CD4-positive, alpha-beta T cell treated with Interleukin-12 subunit alpha and Interleukin-12 subunit beta, for 1 hour (primary cell): ENCODE data around the gene SYT6.
"Not testable (repeated sequence)": the region's sequence is repeated elsewhere in the genome, so short reads cannot be mapped to it uniquely, and the experiment has no call there.

Source experiments
- DNase-seq: peaks from one replicate; pipeline ENCODE4 v3.0.0-alpha.2; 2020

SYT6 gene

GRCh38 chr1:114063544-114063943, 90.1 kb downstream of the SYT6 start:
- DNase-seq, result no peak

DNA sequence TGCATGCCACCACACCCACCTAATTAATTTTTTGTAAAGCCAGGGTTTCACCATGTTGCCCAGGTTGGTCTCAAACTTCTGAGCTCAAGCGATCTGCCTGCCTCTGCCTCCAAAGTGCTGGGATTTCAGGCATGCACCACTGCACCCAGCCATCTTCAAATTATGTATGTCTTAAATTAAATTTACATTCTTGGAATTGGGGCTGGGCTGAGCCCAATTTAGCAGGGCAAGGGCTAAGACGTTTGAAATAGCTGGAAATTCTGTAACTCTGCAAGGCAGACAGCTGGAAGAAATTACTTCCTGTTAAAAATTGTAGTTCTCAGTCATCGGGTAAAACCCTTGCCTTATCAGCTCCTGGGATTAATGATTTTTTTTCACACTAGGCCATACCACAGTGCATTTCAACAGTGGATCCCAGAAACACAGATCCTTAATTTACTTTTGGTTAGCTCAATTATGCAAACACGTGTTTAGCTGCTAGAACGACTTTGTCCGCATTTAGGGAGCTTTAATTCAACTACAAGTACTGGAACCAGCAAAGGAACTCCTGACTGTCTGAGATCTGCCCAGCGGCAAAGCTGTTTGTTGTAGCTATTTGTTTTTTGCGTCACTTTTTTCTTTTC, 91.1 kb downstream of the SYT6 start:
- DNase-seq, result no peak

GRCh38 chr1:114061121-114061830, 92.4 kb downstream of the SYT6 start:
- no peak for DNase-seq

GRCh38 chr1:114058236-114058635, 95.4 kb downstream of the SYT6 start:
- DNase-seq, result not testable (repeated sequence)

- DNase-seq, result no peak
These were observed 99.5 kb downstream of the SYT6 start for GRCh38 chr1:114054148-114054547.

DNA sequence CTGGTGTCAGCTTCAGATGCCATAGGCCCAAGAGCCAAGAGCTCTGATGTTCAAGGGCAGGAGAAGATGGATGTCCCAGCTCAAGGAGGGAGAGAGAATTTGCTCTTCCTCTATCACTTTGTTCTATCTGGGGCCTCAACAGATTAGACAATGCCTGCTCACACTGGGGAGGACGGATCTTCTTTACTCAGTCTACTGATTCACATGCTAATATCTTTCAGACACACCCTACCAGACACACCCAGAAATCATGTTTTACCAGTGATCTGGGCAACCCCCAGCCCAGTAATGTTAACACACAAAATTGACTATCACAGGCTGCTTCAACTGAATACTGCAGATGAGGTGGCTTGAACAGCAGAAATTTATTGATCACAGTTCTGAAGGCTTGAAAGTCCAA, 105.4 kb downstream of the SYT6 start:
- DNase-seq, result no peak

DNA sequence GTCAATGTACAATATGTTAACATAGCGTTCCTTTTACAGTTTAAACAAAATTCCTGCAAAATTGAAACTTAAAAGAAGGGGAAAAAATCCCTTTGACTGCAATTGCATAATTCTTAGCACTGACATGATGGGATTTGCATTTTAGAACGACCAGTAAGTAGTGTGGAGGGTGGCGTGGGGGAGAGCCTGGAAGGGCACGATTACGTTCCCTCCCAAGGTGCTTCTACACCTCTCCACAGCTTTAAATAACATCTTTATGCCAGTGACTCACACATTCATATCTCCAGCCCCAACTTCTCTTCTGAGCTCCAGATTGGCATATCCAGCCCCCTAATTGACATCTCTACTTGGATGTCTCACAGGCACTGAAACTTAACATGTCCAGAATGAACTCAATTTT, 110.1 kb downstream of the SYT6 start:
- no peak for DNase-seq

GRCh38 chr1:114043054-114043453, 110.6 kb downstream of the SYT6 start:
- no peak for DNase-seq

DNA sequence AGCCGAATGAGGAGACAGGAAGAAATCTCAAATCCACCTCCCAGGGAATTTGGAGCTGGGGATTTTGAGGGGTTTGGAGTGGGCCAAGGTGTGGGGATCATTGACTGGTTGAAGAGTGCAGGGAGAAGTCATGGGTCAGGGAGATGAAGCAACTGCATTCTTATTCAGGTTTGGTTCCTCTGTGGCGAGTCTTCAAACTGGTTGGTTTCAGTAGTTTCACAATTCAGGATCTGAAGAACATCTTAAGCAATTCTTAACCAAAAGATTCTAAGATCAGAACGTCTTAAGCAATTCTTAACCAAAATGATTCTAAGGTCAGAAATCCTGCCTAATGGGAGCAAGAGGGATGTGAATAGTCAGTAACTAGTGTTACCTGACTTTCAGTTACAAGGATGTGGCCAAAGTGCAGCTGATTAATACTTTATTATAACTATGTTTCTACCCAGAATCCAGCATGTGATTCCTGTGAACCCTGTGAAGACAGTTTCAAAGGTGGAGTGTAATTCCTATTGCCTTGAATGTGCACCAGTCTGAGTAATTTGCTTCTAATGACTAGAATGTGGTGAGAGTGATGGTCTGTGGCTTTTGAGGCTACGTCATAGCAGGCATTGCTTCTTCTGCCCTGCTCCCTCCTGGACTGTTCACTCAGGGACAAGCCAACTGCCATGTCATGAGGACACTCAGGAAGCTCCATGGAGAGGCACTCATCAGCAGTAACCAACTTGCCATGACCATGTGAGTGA, 113.2 kb downstream of the SYT6 start:
- DNase-seq, result no peak
